GM12874 (cell line): ENCODE results near the gene PITPNM2.

Source experiments
- TF ChIP-seq, protein P1 (sequence below): IDR thresholded peaks from 2 replicates; pipeline ENCODE4 v1.5.1; 2011; ENCODE audit warnings: low read depth, mild to moderate bottlenecking, control low read depth, low read length, moderate library complexity; ENCODE audit not compliant: insufficient read depth

Gene PITPNM2

GRCh38 chr12:123150744-123151456 is at the start of gene PITPNM2:
Gene PITPNM2 (minus strand): TSS chr12:123151090. CDS start chr12:123034590, 116,500 bp downstream.
- TF ChIP-seq, protein P1, sequence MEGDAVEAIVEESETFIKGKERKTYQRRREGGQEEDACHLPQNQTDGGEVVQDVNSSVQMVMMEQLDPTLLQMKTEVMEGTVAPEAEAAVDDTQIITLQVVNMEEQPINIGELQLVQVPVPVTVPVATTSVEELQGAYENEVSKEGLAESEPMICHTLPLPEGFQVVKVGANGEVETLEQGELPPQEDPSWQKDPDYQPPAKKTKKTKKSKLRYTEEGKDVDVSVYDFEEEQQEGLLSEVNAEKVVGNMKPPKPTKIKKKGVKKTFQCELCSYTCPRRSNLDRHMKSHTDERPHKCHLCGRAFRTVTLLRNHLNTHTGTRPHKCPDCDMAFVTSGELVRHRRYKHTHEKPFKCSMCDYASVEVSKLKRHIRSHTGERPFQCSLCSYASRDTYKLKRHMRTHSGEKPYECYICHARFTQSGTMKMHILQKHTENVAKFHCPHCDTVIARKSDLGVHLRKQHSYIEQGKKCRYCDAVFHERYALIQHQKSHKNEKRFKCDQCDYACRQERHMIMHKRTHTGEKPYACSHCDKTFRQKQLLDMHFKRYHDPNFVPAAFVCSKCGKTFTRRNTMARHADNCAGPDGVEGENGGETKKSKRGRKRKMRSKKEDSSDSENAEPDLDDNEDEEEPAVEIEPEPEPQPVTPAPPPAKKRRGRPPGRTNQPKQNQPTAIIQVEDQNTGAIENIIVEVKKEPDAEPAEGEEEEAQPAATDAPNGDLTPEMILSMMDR, result no peak

- TF ChIP-seq, protein P1, result no peak
Measured at GRCh38 chr12:123200414-123200813, 49.5 kb upstream of the PITPNM2 start.

GRCh38 chr12:123199936-123200335 is 49.0 kb upstream of the PITPNM2 start:
- TF ChIP-seq, protein P1, result no peak

- TF ChIP-seq, protein P1, result no peak
Measured at GRCh38 chr12:123187637-123188036, 36.7 kb upstream of the PITPNM2 start.

DNA sequence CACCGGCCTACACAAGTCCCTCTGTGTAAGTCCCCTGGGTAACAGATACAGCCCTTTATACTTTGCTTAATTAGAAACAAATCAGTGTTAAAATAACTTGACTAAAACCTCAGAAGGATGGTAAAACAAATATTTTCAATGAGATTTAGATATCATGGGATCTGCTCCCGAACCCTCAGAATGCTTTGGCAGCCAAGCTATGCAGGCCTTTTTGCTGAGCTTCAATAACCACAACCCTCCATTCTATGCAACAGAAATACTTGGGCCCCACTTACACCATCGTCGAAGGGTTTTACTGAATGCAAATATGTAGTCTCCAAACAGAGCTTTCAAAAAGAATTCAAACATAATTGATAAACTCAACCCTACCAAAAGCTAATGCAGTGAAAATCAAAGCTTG is 29.3 kb upstream of the PITPNM2 start:
- TF ChIP-seq, protein P1, result no peak

- TF ChIP-seq, protein P1, result no peak
Measured at GRCh38 chr12:123171967-123172366, 21.1 kb upstream of the PITPNM2 start.

GRCh38 chr12:123167329-123167728 is 16.4 kb upstream of the PITPNM2 start:
- TF ChIP-seq, protein P1, result no peak

DNA sequence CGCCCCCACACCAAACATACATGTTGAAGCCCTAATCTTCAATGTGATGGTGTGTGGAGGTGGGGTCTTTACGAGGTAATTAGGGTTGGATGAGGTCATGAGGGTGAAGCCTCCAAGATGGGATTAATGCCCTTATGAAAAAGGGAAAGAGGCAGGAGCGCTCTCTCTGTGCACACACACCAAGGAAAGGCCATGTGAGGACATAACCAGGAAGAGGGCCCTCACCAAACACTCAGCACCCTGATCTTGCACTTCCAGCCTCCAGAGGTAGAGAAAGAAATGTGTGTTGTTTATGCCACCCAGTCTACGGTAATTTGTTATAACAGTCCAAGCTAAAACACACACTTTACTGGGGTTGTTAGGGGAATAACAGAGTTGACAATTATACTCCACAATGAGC is 14.6 kb upstream of the PITPNM2 start:
- TF ChIP-seq, protein P1, result no peak
